Vagina (tissue), 2 donors: ENCODE measurements around the gene REV3L. TPM values are rescaled to one million over a fixed set of nuclear protein-coding genes. Genes with fewer than 3 reads are reported as not detected.
A peak's percentile ranks its signal among the peaks of the same experiment; 100 is the strongest.

Experiments used
- DNase-seq, 2 donors: peaks; one replicate each; pipeline ENCODE4 v3.0.0-alpha.2; 2017; ENCODE audit errors: extremely low spot score in 2 of 2
- H3K27ac ChIP-seq: fragments of 200-600 bp; sonication (generic); one replicate; pipeline ENCODE4 v1.5.1; 2019
- H3K27me3 ChIP-seq: fragments of 200-600 bp; sonication (generic); one replicate; pipeline ENCODE4 v1.5.1; 2019
- H3K36me3 ChIP-seq, 2 donors: fragments of 200-600 bp; sonication (generic); one replicate each; pipeline ENCODE4 v1.5.1; 2017 to 2019
- H3K4me1 ChIP-seq: fragments of 200-600 bp; sonication (generic); one replicate; pipeline ENCODE4 v1.5.1; 2019
- H3K4me3 ChIP-seq, 2 donors: fragments of 200-600 bp; sonication (generic); 1 replicate in 1 of 2; 2 replicates in 1 of 2; pipeline ENCODE4 v1.5.1; 2016 to 2019
- H3K9me3 ChIP-seq: fragments of 200-600 bp; sonication (generic); one replicate; pipeline ENCODE4 v1.5.1; 2019
- POLR2A ChIP-seq, 2 donors: fragments of 450-650 bp; IDR thresholded peaks; one replicate each; pipeline ENCODE4 v1.6.1; 2017; ENCODE audit warnings: antibody characterized with exemption in 2 of 2, mild to moderate bottlenecking in 2 of 2, moderate library complexity in 2 of 2
- POLR2AphosphoS5 ChIP-seq, 2 donors: sonication (generic); formaldehyde crosslinking; IDR thresholded peaks; one replicate each; pipeline ENCODE4 v1.9.0; 2017; ENCODE audit warnings: antibody characterized with exemption in 2 of 2, mild to moderate bottlenecking in 2 of 2, low read depth in 1 of 2; ENCODE audit not compliant: insufficient read depth in 1 of 2
- intact Hi-C: fragments of 100-400 bp; cut with DNase I; formaldehyde crosslinking; loops from one replicate; pipeline ENCODE4 v1.15.1; 2023
- total RNA-seq: library from RNA; depleted of rRNA; stranded (reverse); fragments of >200 nt; gene quantifications from one replicate; pipeline ENCODE4 v1.2.3, GENCODE V29; 2016
- TF ChIP-seq, protein P1 (sequence below), 3 experiments: fragments of 450-650 bp in 2 of 3; fragments of 200-600 bp in 1 of 3; sonication (generic) in 1 of 3; IDR thresholded peaks; one replicate each; pipeline ENCODE4 v1.5.1; 2017 to 2019; ENCODE audit warnings: antibody characterized with exemption in 3 of 3, mild to moderate bottlenecking in 2 of 3, moderate library complexity in 2 of 3

The REV3L gene
- total RNA-seq, 1 donor from 2014 or later, result 33.9 TPM

GRCh38 chr6:111492499-111492898 is 9.5 kb upstream of the REV3L start:
- no peaks in the 10 kb centered on the region for H3K27me3 ChIP-seq
- TF ChIP-seq, protein P1, sequence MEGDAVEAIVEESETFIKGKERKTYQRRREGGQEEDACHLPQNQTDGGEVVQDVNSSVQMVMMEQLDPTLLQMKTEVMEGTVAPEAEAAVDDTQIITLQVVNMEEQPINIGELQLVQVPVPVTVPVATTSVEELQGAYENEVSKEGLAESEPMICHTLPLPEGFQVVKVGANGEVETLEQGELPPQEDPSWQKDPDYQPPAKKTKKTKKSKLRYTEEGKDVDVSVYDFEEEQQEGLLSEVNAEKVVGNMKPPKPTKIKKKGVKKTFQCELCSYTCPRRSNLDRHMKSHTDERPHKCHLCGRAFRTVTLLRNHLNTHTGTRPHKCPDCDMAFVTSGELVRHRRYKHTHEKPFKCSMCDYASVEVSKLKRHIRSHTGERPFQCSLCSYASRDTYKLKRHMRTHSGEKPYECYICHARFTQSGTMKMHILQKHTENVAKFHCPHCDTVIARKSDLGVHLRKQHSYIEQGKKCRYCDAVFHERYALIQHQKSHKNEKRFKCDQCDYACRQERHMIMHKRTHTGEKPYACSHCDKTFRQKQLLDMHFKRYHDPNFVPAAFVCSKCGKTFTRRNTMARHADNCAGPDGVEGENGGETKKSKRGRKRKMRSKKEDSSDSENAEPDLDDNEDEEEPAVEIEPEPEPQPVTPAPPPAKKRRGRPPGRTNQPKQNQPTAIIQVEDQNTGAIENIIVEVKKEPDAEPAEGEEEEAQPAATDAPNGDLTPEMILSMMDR (IDR thresholded peaks at IDR 0.05), result no peak
- TF ChIP-seq POLR2AphosphoS5 (IDR thresholded peaks at IDR 0.05; ENCODE audit: insufficient read depth in 1 of 2, low read depth in 1 of 2) (no peak), POLR2A (IDR thresholded peaks at IDR 0.05) (no peak)
- intact Hi-C loops, result no loop called here

GRCh38 chr6:111490067-111490466 is 7.0 kb upstream of the REV3L start:
- intact Hi-C loops, result no loop called here
- no peaks in the 10 kb centered on the region for H3K9me3 ChIP-seq
- H3K4me1 ChIP-seq, result peaks cover 8% of the 10 kb centered on the region
- no peak overlapping the region for H3K4me3 ChIP-seq
- TF ChIP-seq POLR2AphosphoS5 (IDR thresholded peaks at IDR 0.05; ENCODE audit: insufficient read depth in 1 of 2, low read depth in 1 of 2) (no peak), POLR2A (IDR thresholded peaks at IDR 0.05) (no peak)
- TF ChIP-seq, protein P1 (IDR thresholded peaks at IDR 0.05), result no peak
- no peak overlapping the region for H3K27ac ChIP-seq
- no peaks in the 10 kb centered on the region for H3K27me3 ChIP-seq
- DNase-seq, result no peak
- no peaks in the 10 kb centered on the region for H3K36me3 ChIP-seq

More at GRCh38 chr6:111492499-111492898, 9.5 kb upstream of the REV3L start:
- Histone ChIP-seq H3K36me3 (no peaks in the 10 kb centered on the region), H3K4me3 (no peak overlapping the region), H3K9me3 (no peaks in the 10 kb centered on the region), H3K27ac (no peak overlapping the region), H3K4me1 (no peaks in the 10 kb centered on the region)
- no peak for DNase-seq

GRCh38 chr6:111487661-111488060 is 4.6 kb upstream of the REV3L start:
- H3K27me3 ChIP-seq, result no peaks in the 10 kb centered on the region
- H3K4me3 ChIP-seq, result no peak overlapping the region
- intact Hi-C loops, result loop anchor here (10.0 kb wide), 1 partner anchor 77 kb away; no protein-coding TSS in a partner anchor
- no peak for TF ChIP-seq POLR2AphosphoS5 (IDR thresholded peaks at IDR 0.05; ENCODE audit: insufficient read depth in 1 of 2, low read depth in 1 of 2)
- TF ChIP-seq, protein P1 (IDR thresholded peaks at IDR 0.05), result no peak
- TF ChIP-seq POLR2A (IDR thresholded peaks at IDR 0.05), result no peak
- H3K27ac ChIP-seq, result peak overlapping the region; percentile 9
- H3K36me3 ChIP-seq, result no peaks in the 10 kb centered on the region
- no peaks in the 10 kb centered on the region for H3K9me3 ChIP-seq
- no peak for DNase-seq
- H3K4me1 ChIP-seq, result peaks cover 17% of the 10 kb centered on the region

- no peak for DNase-seq
- H3K27ac ChIP-seq, result peak overlapping the region; percentile 99
These were observed 3.9 kb upstream of the REV3L start for GRCh38 chr6:111486921-111487320.

GRCh38 chr6:111486475-111486874 is 3.5 kb upstream of the REV3L start:
- intact Hi-C loops, result loop anchor here (10.0 kb wide), 1 partner anchor 78 kb away; no protein-coding TSS in a partner anchor
- no peak for TF ChIP-seq POLR2AphosphoS5 (IDR thresholded peaks at IDR 0.05; ENCODE audit: insufficient read depth in 1 of 2, low read depth in 1 of 2)
- no peak for TF ChIP-seq POLR2A (IDR thresholded peaks at IDR 0.05)
- TF ChIP-seq, protein P1 (IDR thresholded peaks at IDR 0.05), result no peak
- no peak for DNase-seq
- Histone ChIP-seq H3K27me3 (no peaks in the 10 kb centered on the region), H3K4me1 (peaks cover 17% of the 10 kb centered on the region), H3K4me3 (peak overlapping the region in 1 of 2 donors; percentile 12), H3K36me3 (no peaks in the 10 kb centered on the region), H3K27ac (peak overlapping the region; percentile 99), H3K9me3 (no peaks in the 10 kb centered on the region)

More at GRCh38 chr6:111486921-111487320, 3.9 kb upstream of the REV3L start:
- no peaks in the 10 kb centered on the region for H3K36me3 ChIP-seq
- no peaks in the 10 kb centered on the region for H3K27me3 ChIP-seq
- peaks cover 17% of the 10 kb centered on the region for H3K4me1 ChIP-seq
- no peak for TF ChIP-seq POLR2A (IDR thresholded peaks at IDR 0.05)
- no peak for TF ChIP-seq POLR2AphosphoS5 (IDR thresholded peaks at IDR 0.05; ENCODE audit: insufficient read depth in 1 of 2, low read depth in 1 of 2)
- TF ChIP-seq, protein P1 (IDR thresholded peaks at IDR 0.05), result no peak
- peak overlapping the region in 1 of 2 donors; percentile 12 for H3K4me3 ChIP-seq
- no peaks in the 10 kb centered on the region for H3K9me3 ChIP-seq
- intact Hi-C loops, result loop anchor here (10.0 kb wide), 1 partner anchor 78 kb away; no protein-coding TSS in a partner anchor
